Astrocyte of the spinal cord (primary cell): Measurements from ENCODE around the gene GATC.

Source experiments
- DNase-seq: peaks from one replicate; pipeline ENCODE4 v3.0.0; 2011; ENCODE audit warnings: low read depth, low spot score
- H3K4me3 ChIP-seq: 2 replicates; pipeline ENCODE4 v1.5.1; 2011; ENCODE audit warnings: low read depth, mild to moderate bottlenecking, low read length, moderate library complexity
- CTCF ChIP-seq: IDR thresholded peaks from 2 replicates; pipeline ENCODE4 v1.5.1; 2012; ENCODE audit warnings: low read depth, mild to moderate bottlenecking, low read length, inconsistent platforms
- in situ Hi-C: cut with HindIII; loops from 2 replicates; pipeline ENCODE4 v1.10.0; 2017; ENCODE audit warnings: low sequenced_read_pairs

Gene GATC

GRCh38 chr12:120468821-120469449 lies 22.7 kb downstream of the GATC start:
- in situ Hi-C loops = no loop called here
- no peak for TF ChIP-seq CTCF
- peak; percentile 29 for DNase-seq
- peak overlapping the region; percentile 83 for H3K4me3 ChIP-seq

- in situ Hi-C loops = no loop called here
- TF ChIP-seq CTCF = peak; percentile 88
- peak; percentile 98 for DNase-seq
- H3K4me3 ChIP-seq = peak within 1 kb of the TSS; percentile 83
Observed at GRCh38 chr12:120469450-120470149, 23.4 kb downstream of the GATC start, which contains the start of gene SRSF9. SRSF9 (minus strand) TSS chr12:120469748; CDS start chr12:120469609, 139 bp downstream.

- no peak for DNase-seq
- H3K4me3 ChIP-seq = peak overlapping the region; percentile 83
- in situ Hi-C loops = no loop called here
- no peak for TF ChIP-seq CTCF
Observed at GRCh38 chr12:120470150-120470784, 24.0 kb downstream of the GATC start.

GRCh38 chr12:120472521-120472920 lies 26.3 kb downstream of the GATC start:
- no peak for TF ChIP-seq CTCF
- in situ Hi-C loops = no loop called here
- no peak for DNase-seq
- H3K4me3 ChIP-seq = no peak overlapping the region

GRCh38 chr12:120473807-120474615 lies 27.8 kb downstream of the GATC start:
- no peak for TF ChIP-seq CTCF
- in situ Hi-C loops = no loop called here
- no peak overlapping the region for H3K4me3 ChIP-seq

GRCh38 chr12:120474616-120474960 lies 28.3 kb downstream of the GATC start:
- H3K4me3 ChIP-seq = no peak overlapping the region
- DNase-seq = peak; percentile 69
- in situ Hi-C loops = no loop called here
- no peak for TF ChIP-seq CTCF

More at GRCh38 chr12:120473807-120474615, 27.8 kb downstream of the GATC start:
- no peak for DNase-seq
